ENCODE data around the gene CDAN1.
"Not testable (repeated sequence)": the region's sequence is repeated elsewhere in the genome, so short reads cannot be mapped to it uniquely, and the experiment has no call there.

The CDAN1 gene

GRCh38 chr15:42688301-42688700 is 48.6 kb downstream of the CDAN1 start:
- in situ Hi-C loops (cut with HindIII; ENCODE audit: low pct_ligation_motif_present, low pct_unique_long_range_greater_than_20kb, low sequenced_read_pairs): no loop called here
- DNase-seq: no peak

- DNase-seq: no peak
- in situ Hi-C loops (cut with HindIII; ENCODE audit: low pct_ligation_motif_present, low pct_unique_long_range_greater_than_20kb, low sequenced_read_pairs): no loop called here
These were observed 49.2 kb downstream of the CDAN1 start for GRCh38 chr15:42687740-42688139.

- in situ Hi-C loops (cut with HindIII; ENCODE audit: low pct_ligation_motif_present, low pct_unique_long_range_greater_than_20kb, low sequenced_read_pairs): no loop called here
These were observed 50.6 kb downstream of the CDAN1 start for GRCh38 chr15:42686281-42686680.

GRCh38 chr15:42681119-42681518 is 55.8 kb downstream of the CDAN1 start:
- DNase-seq: no peak
- in situ Hi-C loops (cut with HindIII; ENCODE audit: low pct_ligation_motif_present, low pct_unique_long_range_greater_than_20kb, low sequenced_read_pairs): no loop called here

More at GRCh38 chr15:42686281-42686680, 50.6 kb downstream of the CDAN1 start:
- DNase-seq: no peak

- DNase-seq; in situ Hi-C loops (cut with HindIII; ENCODE audit: low pct_ligation_motif_present, low pct_unique_long_range_greater_than_20kb, low sequenced_read_pairs): not testable (repeated sequence)
These were observed 56.8 kb downstream of the CDAN1 start for GRCh38 chr15:42680142-42680482.

GRCh38 chr15:42679285-42680141 is 57.4 kb downstream of the CDAN1 start:
- in situ Hi-C loops (cut with HindIII; ENCODE audit: low pct_ligation_motif_present, low pct_unique_long_range_greater_than_20kb, low sequenced_read_pairs): no loop called here
- no peak for DNase-seq

- DNase-seq: no peak
- in situ Hi-C loops (cut with HindIII; ENCODE audit: low pct_ligation_motif_present, low pct_unique_long_range_greater_than_20kb, low sequenced_read_pairs): no loop called here
These were observed 61.9 kb downstream of the CDAN1 start for GRCh38 chr15:42675021-42675420.

- in situ Hi-C loops (cut with HindIII; ENCODE audit: low pct_ligation_motif_present, low pct_unique_long_range_greater_than_20kb, low sequenced_read_pairs): no loop called here
These were observed 62.5 kb downstream of the CDAN1 start for GRCh38 chr15:42674472-42674871.

More at GRCh38 chr15:42674472-42674871, 62.5 kb downstream of the CDAN1 start:
- DNase-seq: no peak
